GM23248 (cell line): Measurements from ENCODE around the gene MDP1.

ENCODE experiments used
- EZH2 ChIP-seq: fragments of 200-600 bp; sonication (generic); IDR thresholded peaks from 2 replicates; pipeline ENCODE4 v1.6.1; 2018; ENCODE audit warnings: antibody characterized with exemption, mild to moderate bottlenecking; ENCODE audit not compliant: insufficient read depth, poor library complexity, severe bottlenecking
- EZH2phosphoT487 ChIP-seq: fragments of 200-600 bp; sonication (generic); IDR thresholded peaks from 2 replicates; pipeline ENCODE4 v1.6.1; 2018; ENCODE audit warnings: antibody characterized with exemption, moderate library complexity, mild to moderate bottlenecking, low read depth; ENCODE audit not compliant: insufficient read depth

GRCh38 chr14:24263848-24264247, 48.0 kb upstream of the MDP1 start:
- no peak for TF ChIP-seq EZH2
- TF ChIP-seq EZH2phosphoT487: no peak
